Measurements from ENCODE around the gene CYP4A22. TPM values are rescaled to one million over a fixed set of nuclear protein-coding genes. Genes with fewer than 3 reads are reported as not detected.
"Not testable (repeated sequence)": the region's sequence is repeated elsewhere in the genome, so short reads cannot be mapped to it uniquely, and the experiment has no call there.

The CYP4A22 gene
- total and polyA plus RNA-seq, 9 of the 15 experiments (the other 6 are each of a cell fraction or from before 2014, with no cell fraction given) = 0.07 TPM; not detected in 8

DNA sequence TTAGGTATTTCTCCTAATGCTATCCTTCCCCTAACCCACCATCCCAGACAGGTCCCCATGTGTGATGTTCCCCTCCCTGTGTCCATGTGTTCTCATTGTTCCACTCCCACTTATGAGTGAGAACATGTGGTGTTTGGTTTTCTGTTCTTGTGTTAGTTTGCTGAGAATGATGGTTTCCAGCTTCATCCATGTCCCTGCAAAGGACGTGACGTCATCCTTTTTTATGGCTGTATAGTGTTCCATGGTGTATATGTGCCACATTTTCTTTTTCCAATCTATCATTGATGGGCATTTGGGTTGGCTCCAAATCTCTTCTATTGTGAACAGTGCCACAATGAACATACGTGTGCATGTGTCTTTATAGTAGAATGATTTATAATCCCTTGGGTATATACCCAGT lies 4.6 kb upstream of the CYP4A22 start:
- H3K36me3 ChIP-seq (ENCODE audit: control insufficient read depth, insufficient read depth, low read length); CTCF ChIA-PET (ENCODE audit: low intra/inter-chr PET ratio); DNase-seq (ENCODE audit: extremely low read depth in 1 of 4, low spot score in 3 of 4); H3K4me3 ChIP-seq; intact Hi-C loops (cut with micrococcal nuclease); H3K79me2 ChIP-seq (ENCODE audit: control insufficient read depth, insufficient read depth, low read length); in situ Hi-C loops (cut with MboI); ATAC-seq; H2AFZ ChIP-seq (ENCODE audit: low read depth, low read length); H3K9me3 ChIP-seq (replicated peaks; ENCODE audit: control insufficient read depth, insufficient read depth, low read depth, low read length); H3K4me2 ChIP-seq (ENCODE audit: insufficient read depth, low read length); H3K27ac ChIP-seq (ENCODE audit: extremely low read depth, low read depth, low read length); FAIRE-seq; H3K4me1 ChIP-seq (replicated peaks in 1 of 2; ENCODE audit: control insufficient read depth in 2 of 2, insufficient read depth in 2 of 2, low read length in 2 of 2); POLR2A ChIA-PET; BruUV-seq (replicated peaks); H3K9ac ChIP-seq (ENCODE audit: insufficient read depth in 1 of 2, low read depth in 2 of 2, low read length in 2 of 2); H3K9me1 ChIP-seq (ENCODE audit: control insufficient read depth, insufficient read depth, low read length); H4K20me1 ChIP-seq (replicated peaks; ENCODE audit: control insufficient read depth, insufficient read depth, low read length); H3K27me3 ChIP-seq (ENCODE audit: control insufficient read depth in 2 of 2, insufficient read depth in 2 of 2, low read length in 2 of 2); TF ChIP-seq ATF1 (CRISPR knock-in tag; IDR thresholded peaks at IDR 0.05): not testable (repeated sequence)
- WGBS (ENCODE audit: insufficient coverage, low coverage, missing lambda C conversion rate) = 0% methylated on average over 3 of the region's 3 CpGs
- TF ChIP-seq CREM (IDR thresholded peaks at IDR 0.05; ENCODE audit: low read depth) (peak; percentile 42; the same call in 1 of the 2 replicates), KDM1A (IDR thresholded peaks at IDR 0.05) (0 out of 4 replicates have a peak, but pooled peaks of 1 of the 2 experiments have one; percentile 9), ATF1 (tag; IDR thresholded peaks at IDR 0.05) (peak; percentile 74), BCOR (IDR thresholded peaks at IDR 0.05) (peak; percentile 27; the same call in 1 of the 2 replicates), ZNF146 (CRISPR knock-in tag; IDR thresholded peaks at IDR 0.05; ENCODE audit: unreplicated experiment) (peak; percentile 93), ATF7 (IDR thresholded peaks at IDR 0.05) (0 out of 2 replicates have a peak, but pooled peaks have one; percentile 55)
- TF ChIP-seq, protein P1, sequence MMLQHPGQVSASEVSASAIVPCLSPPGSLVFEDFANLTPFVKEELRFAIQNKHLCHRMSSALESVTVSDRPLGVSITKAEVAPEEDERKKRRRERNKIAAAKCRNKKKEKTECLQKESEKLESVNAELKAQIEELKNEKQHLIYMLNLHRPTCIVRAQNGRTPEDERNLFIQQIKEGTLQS (IDR thresholded peaks at IDR 0.05) = peak; percentile 77
- TF ChIP-seq, protein P1 (CRISPR knock-in tag; conservative IDR thresholded peaks at IDR 0.05) = not testable (repeated sequence)

Measured in K562 (cell line).